DMS79 treated with DMSO at 0.1 percent for 48 hours (cell line): ENCODE results near the gene JAML.
"Not testable (repeated sequence)": the region's sequence is repeated elsewhere in the genome, so short reads cannot be mapped to it uniquely, and the experiment has no call there.

Source experiments
- DNase-seq: peaks from one replicate; lab custom pipeline; 2025; lab: John Stamatoyannopoulos, UW

The JAML gene

GRCh38 chr11:118193910-118194566 lies 30.8 kb downstream of the JAML start:
- no peak for DNase-seq

GRCh38 chr11:118192817-118193216 lies 32.0 kb downstream of the JAML start:
- DNase-seq = not testable (repeated sequence)

- DNase-seq = not testable (repeated sequence)
Measured at GRCh38 chr11:118190942-118191506, 33.8 kb downstream of the JAML start.

GRCh38 chr11:118186346-118187107 lies 38.3 kb downstream of the JAML start:
- DNase-seq = no peak

- no peak for DNase-seq
Measured at GRCh38 chr11:118184784-118185579, 39.8 kb downstream of the JAML start.

- not testable (repeated sequence) for DNase-seq
Measured at GRCh38 chr11:118183691-118184090, 41.1 kb downstream of the JAML start.

- peak; percentile 15 for DNase-seq
Measured at GRCh38 chr11:118180300-118180703, 44.5 kb downstream of the JAML start.

- DNase-seq = no peak
Measured at GRCh38 chr11:118176778-118177134, 48.1 kb downstream of the JAML start.

- no peak for DNase-seq
Measured at GRCh38 chr11:118175993-118176777, 48.6 kb downstream of the JAML start, which contains the start of gene SCN2B. SCN2B (minus strand) TSS chr11:118176639; CDS start chr11:118176431, 208 bp downstream.

GRCh38 chr11:118175031-118175992 lies 49.5 kb downstream of the JAML start:
- DNase-seq = no peak

GRCh38 chr11:118174006-118174567 lies 50.7 kb downstream of the JAML start:
- no peak for DNase-seq

- DNase-seq = no peak
Measured at GRCh38 chr11:118172356-118172755, 52.5 kb downstream of the JAML start.

GRCh38 chr11:118171269-118172062 lies 53.3 kb downstream of the JAML start:
- DNase-seq = peak; percentile 82

GRCh38 chr11:118170882-118171268 lies 53.9 kb downstream of the JAML start:
- DNase-seq = peak; percentile 74

GRCh38 chr11:118170231-118170630 lies 54.6 kb downstream of the JAML start:
- DNase-seq = no peak

- DNase-seq = no peak
Measured at GRCh38 chr11:118169300-118170140, 55.3 kb downstream of the JAML start.

GRCh38 chr11:118168751-118169150 lies 56.1 kb downstream of the JAML start:
- DNase-seq = no peak

- no peak for DNase-seq
Measured at GRCh38 chr11:118168316-118168715, 56.5 kb downstream of the JAML start.
